Gastroesophageal sphincter (tissue), 4 donors: ENCODE measurements around the gene CARS2. TPM values are rescaled to one million over a fixed set of nuclear protein-coding genes. Genes with fewer than 3 reads are reported as not detected.
"Not testable (repeated sequence)": the region's sequence is repeated elsewhere in the genome, so short reads cannot be mapped to it uniquely, and the experiment has no call there.

Experiments
- ATAC-seq: fragments of 150-250 bp; one replicate; pipeline ENCODE4 v1.9.1; 2016; ENCODE audit warnings: mild to moderate bottlenecking, moderate library complexity
- H3K27ac ChIP-seq, 4 donors: fragments of 200-600 bp; sonication (generic) in 3 of 4; 1 replicate in 3 of 4; 2 replicates in 1 of 4; pipeline ENCODE4 v1.5.1; 2016 to 2019
- H3K27me3 ChIP-seq: fragments of 200-600 bp; sonication (generic); one replicate; pipeline ENCODE4 v1.5.1; 2019
- H3K36me3 ChIP-seq, 2 donors: fragments of 200-600 bp; sonication (generic); one replicate each; pipeline ENCODE4 v1.5.1; 2019; ENCODE audit warnings: control low read depth in 1 of 2
- H3K4me1 ChIP-seq, 3 donors: fragments of 200-600 bp; sonication (generic); 1 replicate in 2 of 3; 2 replicates in 1 of 3; pipeline ENCODE4 v1.5.1; 2016 to 2019; ENCODE audit warnings: control low read depth in 2 of 3
- H3K4me3 ChIP-seq, 2 donors: fragments of 200-600 bp; sonication (generic); one replicate each; pipeline ENCODE4 v1.5.1; 2019; ENCODE audit warnings: mild to moderate bottlenecking in 1 of 2, moderate library complexity in 1 of 2
- H3K9me3 ChIP-seq, 3 donors: fragments of 200-600 bp; sonication (generic); one replicate each; pipeline ENCODE4 v1.5.1; 2017 to 2019; ENCODE audit warnings: control low read depth in 2 of 3
- CTCF ChIP-seq, 4 experiments: fragments of 200-600 bp in 2 of 4; fragments of 450-650 bp in 2 of 4; sonication (generic) in 1 of 4; IDR thresholded peaks; one replicate each; pipeline ENCODE4 v1.5.1; 2017 to 2019; ENCODE audit warnings: antibody characterized with exemption in 4 of 4, mild to moderate bottlenecking in 2 of 4, moderate library complexity in 2 of 4
- EP300 ChIP-seq: sonication (generic); formaldehyde crosslinking; IDR thresholded peaks from one replicate; pipeline ENCODE4 v1.6.1; 2017; ENCODE audit warnings: antibody characterized with exemption, mild to moderate bottlenecking
- POLR2A ChIP-seq, 2 donors: fragments of 450-650 bp; IDR thresholded peaks; one replicate each; pipeline ENCODE4 v1.6.1; 2017; ENCODE audit warnings: antibody characterized with exemption in 2 of 2, mild to moderate bottlenecking in 2 of 2, moderate library complexity in 1 of 2
- POLR2AphosphoS5 ChIP-seq: sonication (generic); formaldehyde crosslinking; IDR thresholded peaks from one replicate; pipeline ENCODE4 v1.6.1; 2017; ENCODE audit warnings: antibody characterized with exemption
- WGBS, 2 donors: methylation state at CpG; one replicate each; pipeline ENCODE4 v1.1.5; 2018; ENCODE audit warnings: low coverage in 1 of 2; 5-methylcytosine and 5-hydroxymethylcytosine counted together
- total RNA-seq, 4 donors: library from RNA; depleted of rRNA; stranded (reverse); fragments of >200 nt; gene quantifications; one replicate each; pipeline ENCODE4 v1.1.0, GENCODE V29; 2016

Gene CARS2
- total RNA-seq, 4 donors from 2014 or later, result 36.6 to 69.1 (median 53.8) TPM

- no peak for ATAC-seq
Observed at GRCh38 chr13:110662091-110662490, 43.8 kb downstream of the CARS2 start.

GRCh38 chr13:110661256-110661655 is 44.7 kb downstream of the CARS2 start:
- Histone ChIP-seq H3K36me3 (peaks cover 0 to 95% of the 10 kb centered on the region in 2 donors), H3K27me3 (no peaks in the 10 kb centered on the region), H3K9me3 (peaks cover 0 to 5% (median 0%) of the 10 kb centered on the region in 3 donors), H3K4me1 (no peaks in the 10 kb centered on the region), H3K27ac (no peak overlapping the region), H3K4me3 (no peak overlapping the region)
- 86% methylated on average over 3 of the region's 3 CpGs; no CpG with 5 or more reads in 1 of the 2 donors for WGBS, 2 donors
- TF ChIP-seq POLR2A (IDR thresholded peaks at IDR 0.05) (no peak), CTCF (IDR thresholded peaks at IDR 0.05) (no peak)
- no peak for ATAC-seq

More at GRCh38 chr13:110662091-110662490, 43.8 kb downstream of the CARS2 start:
- no peak overlapping the region for H3K27ac ChIP-seq
- H3K4me1 ChIP-seq, result no peaks in the 10 kb centered on the region
- peaks cover 0 to 5% (median 0%) of the 10 kb centered on the region in 3 donors for H3K9me3 ChIP-seq
- TF ChIP-seq POLR2AphosphoS5 (no peak), POLR2A (IDR thresholded peaks at IDR 0.05) (no peak), CTCF (IDR thresholded peaks at IDR 0.05) (no peak)
- no peak overlapping the region for H3K4me3 ChIP-seq
- H3K27me3 ChIP-seq, result no peaks in the 10 kb centered on the region
- 87 to 89% methylated on average over 6 to 17 of the region's 25 CpGs for WGBS, 2 donors
- peaks cover 0 to 97% of the 10 kb centered on the region in 2 donors for H3K36me3 ChIP-seq

DNA sequence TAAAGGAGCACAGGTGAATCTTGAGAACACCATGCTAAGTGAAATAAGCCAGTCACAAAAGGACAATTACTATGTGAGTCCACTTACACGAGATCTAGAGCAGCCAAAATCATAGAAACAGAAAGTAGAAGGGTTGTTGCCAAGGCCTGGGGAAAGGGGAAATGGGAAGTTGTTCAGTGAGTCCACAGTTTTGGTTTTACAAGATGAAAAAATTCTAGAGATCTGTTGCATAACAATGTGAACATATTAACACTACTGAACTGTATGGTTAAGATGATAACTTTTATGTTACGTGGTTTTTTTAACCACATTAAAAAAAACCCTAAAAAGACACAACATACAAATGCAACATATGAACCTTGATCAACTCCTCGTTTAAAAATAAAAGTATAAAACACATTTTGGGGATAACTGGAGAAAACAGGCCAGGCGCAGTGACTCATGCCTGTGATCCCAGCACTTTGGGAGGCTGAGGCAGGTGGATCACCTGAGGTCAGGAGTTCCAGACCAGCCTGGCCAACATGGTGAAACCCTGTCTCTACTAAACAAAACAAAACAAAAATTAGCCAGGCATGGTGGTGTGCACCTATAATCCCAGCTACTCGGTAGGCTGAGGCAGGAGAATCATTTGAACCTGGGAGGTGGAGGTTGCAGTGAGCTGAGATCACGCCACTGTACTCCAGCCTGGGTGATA is 47.6 kb downstream of the CARS2 start:
- H3K9me3 ChIP-seq, H3K27ac ChIP-seq, H3K4me1 ChIP-seq, H3K4me3 ChIP-seq, ATAC-seq, H3K27me3 ChIP-seq: not testable (repeated sequence)
- WGBS, 2 donors, result 76 to 80% methylated on average over 3 to 6 of the region's 6 CpGs
- peaks cover 0 to 94% of the 10 kb centered on the region in 2 donors for H3K36me3 ChIP-seq

DNA sequence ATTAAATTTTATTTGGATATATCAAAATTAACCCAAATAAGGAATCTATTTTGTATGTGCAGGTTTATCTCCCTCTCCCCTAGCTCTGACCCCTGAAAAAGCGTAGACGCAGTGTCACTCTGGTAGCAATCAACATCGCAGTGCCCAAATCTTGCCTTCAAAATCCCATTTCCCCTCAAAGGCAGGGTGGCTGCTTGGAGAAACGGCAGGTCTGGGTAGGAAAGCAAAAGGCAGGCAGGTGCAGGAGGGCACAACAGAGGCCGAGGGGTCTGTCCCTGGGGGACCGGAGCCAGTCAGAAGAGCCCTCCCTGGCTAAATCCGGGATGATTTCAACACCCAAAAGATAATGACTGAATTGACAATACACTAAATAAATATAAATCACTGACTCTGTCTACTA is 48.7 kb downstream of the CARS2 start:
- no peaks in the 10 kb centered on the region for H3K27me3 ChIP-seq
- ATAC-seq, result no peak
- TF ChIP-seq CTCF (IDR thresholded peaks at IDR 0.05) (no peak), EP300 (no peak), POLR2AphosphoS5 (no peak), POLR2A (IDR thresholded peaks at IDR 0.05) (no peak)
- no peaks in the 10 kb centered on the region for H3K4me1 ChIP-seq
- no peak overlapping the region for H3K27ac ChIP-seq
- H3K36me3 ChIP-seq, result peaks cover 0 to 93% of the 10 kb centered on the region in 2 donors
- no peak overlapping the region for H3K4me3 ChIP-seq
- 100% methylated on average over 3 to 4 of the region's 7 CpGs for WGBS, 2 donors
- peaks cover 0 to 5% (median 0%) of the 10 kb centered on the region in 3 donors for H3K9me3 ChIP-seq

DNA sequence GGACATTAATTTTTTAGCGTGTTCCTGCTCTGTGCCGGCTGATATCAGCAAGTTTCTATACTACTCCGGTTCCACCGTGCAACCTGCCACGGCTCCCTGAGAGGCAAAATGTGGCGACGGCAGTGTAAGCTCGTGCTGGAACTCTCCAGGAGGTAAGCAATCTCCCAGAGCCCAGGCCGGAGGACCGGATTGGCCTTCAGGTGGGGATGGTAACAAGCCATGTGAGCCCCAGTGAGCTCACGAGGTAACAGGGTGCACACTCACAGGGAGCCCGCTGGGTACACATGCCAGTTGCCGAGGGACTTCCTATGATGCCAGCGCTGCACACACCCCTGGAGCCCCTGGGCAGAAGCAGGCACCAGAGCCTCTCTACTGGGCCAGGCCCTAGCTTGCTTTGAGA is 52.1 kb downstream of the CARS2 start:
- peaks cover 0 to 5% (median 0%) of the 10 kb centered on the region in 3 donors for H3K9me3 ChIP-seq
- no peak overlapping the region for H3K4me3 ChIP-seq
- no peak for TF ChIP-seq CTCF (IDR thresholded peaks at IDR 0.05)
- TF ChIP-seq POLR2A (IDR thresholded peaks at IDR 0.05), result no peak
- TF ChIP-seq POLR2AphosphoS5, result no peak
- no peak for TF ChIP-seq EP300
- peaks cover 0 to 87% of the 10 kb centered on the region in 2 donors for H3K36me3 ChIP-seq
- H3K27ac ChIP-seq, result no peak overlapping the region
- whole genome bisulfite sequencing, 2 donors, result 93% methylated on average over 3 of the region's 14 CpGs; no CpG with 5 or more reads in 1 of the 2 donors
- H3K4me1 ChIP-seq, result no peaks in the 10 kb centered on the region
- no peaks in the 10 kb centered on the region for H3K27me3 ChIP-seq
- no peak for ATAC-seq
